Cardiac fibroblast (primary cell): ENCODE measurements around the gene MC1R.

Experiments
- DNase-seq, 2 donors: peaks; one replicate each; pipeline versions ENCODE4 v3.0.0 to v3.0.0-alpha.2; 2010; ENCODE audit warnings: low read depth in 2 of 2
- H3K4me3 ChIP-seq, 2 donors: replicated peaks in 1 of 2; 1 replicate in 1 of 2; 2 replicates in 1 of 2; pipeline ENCODE4 v1.5.1; 2011; ENCODE audit warnings: low read depth in 2 of 2, low read length in 2 of 2, mild to moderate bottlenecking in 2 of 2, moderate library complexity in 1 of 2
- CTCF ChIP-seq: IDR thresholded peaks from one replicate; pipeline ENCODE4 v1.5.1; 2011; ENCODE audit warnings: low read depth, mild to moderate bottlenecking, low read length, inconsistent platforms

Gene MC1R

GRCh38 chr16:89949121-89949742 is 30.6 kb downstream of the MC1R start:
- peak overlapping the region; percentile 67 for H3K4me3 ChIP-seq
- TF ChIP-seq CTCF = no peak
- no peak for DNase-seq

GRCh38 chr16:89949756-89950155 is 31.1 kb downstream of the MC1R start:
- H3K4me3 ChIP-seq = peak overlapping the region; percentile 67
- no peak for DNase-seq
- TF ChIP-seq CTCF = no peak

GRCh38 chr16:89951509-89951908 is 32.8 kb downstream of the MC1R start:
- H3K4me3 ChIP-seq = no peak overlapping the region
- TF ChIP-seq CTCF = no peak
- DNase-seq = no peak

GRCh38 chr16:89952049-89952448 is 33.4 kb downstream of the MC1R start:
- DNase-seq = no peak
- no peak for TF ChIP-seq CTCF
- no peak overlapping the region for H3K4me3 ChIP-seq

- no peak for DNase-seq
- no peak for TF ChIP-seq CTCF
- H3K4me3 ChIP-seq = no peak overlapping the region
Measured at GRCh38 chr16:89952551-89952950, 33.9 kb downstream of the MC1R start.

- no peak for DNase-seq
- TF ChIP-seq CTCF = no peak
Measured at GRCh38 chr16:89953671-89954406, 35.2 kb downstream of the MC1R start.

More at GRCh38 chr16:89953671-89954406, 35.2 kb downstream of the MC1R start:
- no peak overlapping the region for H3K4me3 ChIP-seq
